NCI-H82 treated with DMSO at 0.1 percent for 48 hours (cell line): ENCODE data around the gene SMOC2.
"Not testable (repeated sequence)": the region's sequence is repeated elsewhere in the genome, so short reads cannot be mapped to it uniquely, and the experiment has no call there.

Experiments used
- DNase-seq: peaks from one replicate; lab custom pipeline; 2025; ENCODE audit not compliant: unreplicated experiment; lab: John Stamatoyannopoulos, UW

The SMOC2 gene

DNA sequence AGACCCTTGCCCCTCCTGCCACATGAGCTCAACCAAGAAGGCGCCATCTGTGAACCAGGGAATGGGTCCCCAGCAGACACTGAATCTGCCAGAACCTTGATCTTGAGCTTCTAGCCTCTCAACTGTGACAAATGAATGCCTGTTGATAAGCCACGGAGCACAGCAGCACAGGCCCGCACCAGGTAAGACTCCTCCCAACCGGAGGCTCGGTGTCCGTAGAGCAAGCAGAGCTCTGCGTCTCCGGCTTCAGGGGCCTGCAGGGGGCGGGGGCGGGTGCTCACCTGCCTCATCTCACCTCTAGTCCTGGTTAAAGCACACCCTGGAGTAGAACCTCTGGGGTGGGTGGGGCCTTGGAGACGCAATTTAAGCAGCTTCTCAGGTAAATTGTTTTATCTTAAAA lies 122.7 kb downstream of the SMOC2 start:
- DNase-seq, result no peak

DNA sequence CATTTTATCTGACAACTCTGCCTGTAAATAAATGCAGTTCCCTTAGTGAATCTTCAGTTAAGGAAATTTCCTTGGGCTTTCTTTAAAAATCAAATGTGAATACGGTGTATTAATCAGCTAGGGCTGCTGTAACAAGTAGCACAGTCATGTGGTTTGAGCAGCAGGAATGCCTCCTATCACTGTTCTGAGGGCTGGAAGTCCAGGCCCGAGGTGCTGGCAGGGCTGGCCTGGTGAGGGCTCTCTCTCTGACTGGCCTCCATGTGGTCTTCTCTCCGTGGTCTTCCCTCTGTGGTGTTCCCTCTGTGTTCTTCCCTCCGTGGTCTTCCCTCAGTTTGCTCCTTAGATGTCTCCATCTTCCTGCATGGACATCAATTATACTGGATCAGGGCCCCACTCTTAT lies 124.1 kb downstream of the SMOC2 start:
- DNase-seq, result no peak

DNA sequence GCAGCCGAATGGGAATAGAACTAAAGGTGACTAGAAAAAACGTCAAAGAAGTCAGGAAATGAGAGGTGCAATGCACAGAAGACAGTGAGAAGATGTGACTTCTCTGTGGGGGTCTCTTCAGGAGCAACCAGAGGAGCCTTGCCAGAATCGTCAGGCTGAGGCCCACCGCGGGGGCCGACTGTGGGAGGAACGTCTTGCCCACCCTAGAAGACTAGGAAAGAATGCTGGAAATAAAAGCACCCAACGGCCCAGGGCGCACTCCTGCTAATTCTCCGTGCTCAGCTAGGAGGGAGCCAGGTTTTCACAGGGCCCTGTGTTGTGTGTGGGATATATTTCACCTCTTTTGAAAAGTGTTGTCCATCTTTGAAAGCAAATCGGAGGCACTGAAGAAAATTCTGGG lies 129.2 kb downstream of the SMOC2 start:
- DNase-seq, result no peak

DNA sequence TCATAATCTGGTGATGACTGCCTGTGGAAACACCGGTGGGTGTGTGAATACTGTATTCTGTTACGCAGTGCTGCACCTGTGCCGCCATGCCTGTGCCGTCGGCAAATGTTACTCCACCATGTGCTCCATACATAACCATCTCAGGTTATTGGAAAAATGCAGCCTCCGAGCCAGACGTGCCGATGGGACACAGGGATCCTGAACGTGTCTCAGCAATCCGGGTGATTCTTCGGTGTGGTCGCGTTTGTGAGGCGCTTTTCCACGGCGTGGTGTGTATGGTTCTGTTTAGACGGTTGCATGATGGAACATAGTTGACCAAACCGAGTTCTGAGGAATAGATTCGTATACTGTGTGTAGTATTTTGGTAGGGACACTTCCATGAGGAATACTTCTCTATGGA lies 130.3 kb downstream of the SMOC2 start:
- DNase-seq, result no peak

DNA sequence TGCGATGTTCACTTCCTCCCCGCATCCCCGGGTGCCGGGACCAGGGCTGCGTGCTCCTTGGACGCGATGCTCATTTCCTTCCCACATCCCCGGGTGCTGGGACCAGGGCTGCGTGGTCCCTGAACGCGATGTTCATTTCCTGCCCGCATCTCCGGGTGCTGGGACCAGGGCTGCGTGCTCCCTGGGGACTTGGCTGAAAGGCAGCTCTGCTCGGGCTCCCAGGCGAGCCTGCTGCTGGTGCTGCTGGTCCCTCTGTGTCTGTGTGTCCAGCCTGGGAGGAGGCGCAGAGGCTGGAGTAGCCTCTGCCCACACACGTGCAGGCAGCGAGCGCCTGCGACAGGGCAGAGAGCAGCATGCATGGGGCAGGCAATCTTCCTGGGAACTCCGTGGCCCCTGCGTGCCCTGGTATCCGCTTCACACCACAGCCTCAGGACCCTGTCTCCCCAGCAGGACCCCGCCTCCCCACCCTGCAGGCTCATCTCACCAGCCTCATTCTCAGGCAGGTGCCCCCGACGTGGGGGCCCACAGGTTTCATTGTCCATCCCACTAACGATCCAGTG lies 132.4 kb downstream of the SMOC2 start:
- DNase-seq, result not testable (repeated sequence)

DNA sequence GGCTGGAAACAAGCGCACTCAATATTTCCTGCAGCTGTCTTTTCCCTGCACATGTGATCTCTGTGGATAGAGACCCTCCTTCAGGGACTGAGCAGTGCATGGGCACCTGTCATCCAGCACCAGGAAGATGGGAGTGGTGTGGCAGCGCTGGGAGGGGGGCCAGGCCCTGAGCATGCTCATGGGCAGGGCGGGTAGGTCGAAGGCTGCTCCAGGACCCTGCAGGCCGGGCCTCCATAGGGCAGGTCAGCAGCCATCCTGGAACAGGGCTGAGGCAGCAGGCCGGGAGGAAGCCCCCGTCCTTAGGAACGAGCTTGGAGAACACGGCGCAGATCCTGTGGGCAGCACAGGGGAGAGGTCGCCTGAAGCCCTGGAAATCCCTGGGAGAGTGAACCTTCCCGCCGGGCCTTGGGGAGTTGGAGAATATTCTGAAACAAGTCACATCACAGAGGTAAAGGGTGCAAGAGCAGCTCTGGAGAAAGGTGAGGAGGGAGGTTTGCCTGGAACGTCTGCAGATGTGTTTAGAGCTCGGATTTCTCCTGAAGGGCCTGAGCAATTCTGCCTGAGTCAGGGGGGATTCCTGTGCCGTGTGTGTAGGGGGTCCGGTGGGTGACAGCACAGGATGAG lies 133.2 kb downstream of the SMOC2 start:
- no peak for DNase-seq

DNA sequence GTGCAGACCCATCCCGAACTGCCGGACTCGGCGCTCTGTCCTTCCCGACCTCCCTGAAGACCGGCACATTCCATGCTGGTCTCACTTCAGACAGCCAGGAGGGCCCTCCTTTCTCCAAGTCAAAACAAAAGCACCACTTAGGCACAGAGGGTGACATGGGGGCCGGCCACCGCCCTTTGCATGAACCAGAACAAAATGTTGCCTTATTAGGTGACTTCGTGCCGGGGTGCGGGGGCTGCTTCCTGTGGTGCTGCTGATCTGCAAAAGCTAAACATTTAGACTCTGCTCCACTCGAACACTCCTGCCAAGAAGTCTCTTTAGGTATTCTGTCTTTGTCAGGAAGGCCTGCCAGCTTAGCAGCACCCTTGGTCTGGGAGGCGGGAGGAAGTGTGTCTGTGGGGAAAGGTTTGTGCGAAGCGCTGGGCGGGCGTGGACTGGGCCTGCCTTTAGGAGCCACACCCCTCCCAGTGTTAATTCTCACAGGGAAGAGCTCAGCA lies 133.8 kb downstream of the SMOC2 start:
- no peak for DNase-seq

DNA sequence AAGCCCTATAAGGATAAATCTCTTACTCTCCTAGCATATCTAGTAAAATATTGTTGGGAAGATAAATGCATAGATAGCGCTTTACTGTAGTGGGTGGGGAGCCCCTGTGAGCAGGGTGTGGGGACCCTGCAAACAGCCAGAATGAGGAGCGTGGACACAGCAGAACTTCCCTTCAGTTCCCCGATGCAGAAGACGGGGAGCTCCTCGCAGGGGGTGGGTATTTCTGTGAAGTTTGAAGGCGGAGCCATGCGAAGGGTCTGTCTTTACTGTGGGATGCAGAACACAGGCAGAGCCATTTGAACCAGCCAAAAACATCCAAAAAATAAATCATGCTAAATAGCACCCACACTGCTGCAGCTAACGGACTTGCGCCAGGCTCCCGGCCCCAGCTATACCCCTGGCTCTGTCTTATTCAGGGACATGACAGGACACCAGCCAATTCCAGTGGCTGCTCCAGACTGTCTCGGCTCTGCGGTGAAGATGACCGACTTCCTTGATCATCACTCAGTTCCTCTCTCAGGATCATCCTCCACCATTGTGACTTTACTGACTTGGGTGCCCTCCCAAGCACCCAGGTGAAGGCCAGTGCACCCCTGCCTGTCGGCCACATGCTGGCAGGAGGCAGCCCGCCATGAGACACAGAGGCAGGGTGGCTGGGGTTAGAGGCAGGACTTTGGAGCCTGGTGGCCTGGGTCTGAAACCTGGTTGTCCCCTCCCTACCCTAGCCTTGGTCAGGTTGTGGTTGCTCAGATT lies 134.5 kb downstream of the SMOC2 start:
- DNase-seq, result no peak

DNA sequence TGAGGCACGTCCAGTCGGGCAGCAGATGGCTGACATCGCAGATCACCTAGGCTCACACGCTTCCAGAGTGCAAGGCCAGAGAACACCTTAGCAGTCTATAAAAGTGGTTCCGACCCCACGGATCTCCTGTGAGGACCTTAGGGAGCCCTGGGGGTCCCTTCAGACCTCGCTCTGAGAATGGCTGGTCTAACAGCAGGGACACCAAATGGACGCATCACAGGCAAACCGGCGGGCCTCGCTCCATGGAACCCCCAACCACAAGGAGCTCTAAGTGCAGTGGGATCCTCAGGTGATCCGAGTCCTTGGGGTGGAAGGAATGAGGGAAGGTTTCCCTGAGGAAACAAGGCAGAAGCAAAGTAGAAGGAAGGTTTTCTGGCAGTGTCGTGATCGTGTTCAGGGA lies 135.4 kb downstream of the SMOC2 start:
- DNase-seq, result no peak

DNA sequence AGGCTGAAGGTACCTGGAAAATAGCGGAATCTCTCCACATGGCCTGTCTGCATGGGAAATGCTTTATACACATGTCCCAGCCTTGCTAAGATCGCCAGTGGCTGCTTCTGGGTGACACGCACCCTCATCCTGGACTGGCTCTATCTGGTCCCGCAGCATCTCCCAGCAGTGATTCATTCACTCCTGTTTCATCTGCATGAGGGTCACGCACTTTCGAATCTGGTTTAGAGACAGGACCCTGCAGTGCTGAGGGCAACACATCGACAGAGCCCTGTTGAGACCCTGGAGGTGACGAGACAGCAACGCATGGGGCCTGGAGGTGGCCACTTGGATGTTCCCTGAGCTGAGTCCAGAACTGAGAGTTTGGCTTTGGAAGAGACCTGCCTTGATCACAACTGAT lies 136.5 kb downstream of the SMOC2 start:
- DNase-seq, result no peak

DNA sequence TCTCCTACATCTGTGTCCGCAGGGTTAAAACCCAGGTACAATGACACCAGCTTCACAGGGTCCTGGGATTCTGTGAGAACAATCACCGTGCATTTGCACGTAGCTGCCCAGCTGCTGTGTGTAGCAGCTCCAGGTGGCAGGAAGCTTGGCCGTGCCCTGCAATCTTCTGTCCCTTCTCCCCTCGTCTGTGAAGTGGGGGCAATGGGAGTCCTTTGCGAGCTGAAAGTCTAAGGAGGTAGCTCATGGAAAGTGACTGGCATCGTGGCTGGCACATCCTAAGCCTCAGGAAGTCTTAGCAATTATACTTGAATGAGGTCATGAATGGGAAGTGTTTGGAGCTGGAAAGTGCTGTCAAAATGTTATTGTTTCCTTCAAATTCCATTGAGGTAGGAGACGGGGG lies 137.1 kb downstream of the SMOC2 start:
- DNase-seq, result no peak

DNA sequence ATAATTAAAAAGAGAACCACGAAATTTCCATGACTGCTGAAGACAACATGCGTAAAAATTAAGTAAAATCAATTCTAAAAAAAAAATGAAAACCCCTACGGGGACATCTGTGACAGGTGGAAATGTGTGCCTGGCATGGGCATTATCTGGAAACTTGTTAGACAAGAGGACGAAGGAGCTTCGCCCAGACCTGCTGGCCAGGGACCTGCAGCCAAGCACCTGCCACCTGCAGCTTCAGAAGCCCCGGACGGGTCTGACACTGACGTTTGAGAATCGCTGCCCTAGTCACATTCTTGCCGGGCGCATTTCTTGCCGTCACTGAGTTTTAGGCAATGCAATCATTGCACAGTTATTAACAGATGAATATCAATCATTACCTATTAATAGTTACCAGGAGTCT lies 140.3 kb downstream of the SMOC2 start:
- no peak for DNase-seq

DNA sequence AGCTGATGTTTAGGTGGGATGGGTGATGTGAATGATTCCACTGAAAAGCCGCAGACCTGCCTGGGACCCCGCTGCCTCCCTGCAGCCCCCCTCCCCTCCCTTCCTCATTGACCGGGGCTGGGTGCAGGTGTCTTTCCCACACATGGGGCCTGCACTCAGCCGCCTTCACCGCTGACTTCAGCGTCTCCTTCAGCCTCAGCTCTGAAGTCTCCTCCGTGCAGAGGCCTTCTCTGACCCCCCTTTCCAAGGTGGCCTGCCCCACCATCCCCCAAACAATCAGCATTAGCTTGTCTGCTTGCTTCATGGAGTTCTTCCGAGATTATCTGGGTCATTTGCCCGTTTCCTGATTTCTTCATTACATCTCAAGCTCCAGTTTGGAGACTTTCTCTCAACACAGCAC lies 140.7 kb downstream of the SMOC2 start:
- no peak for DNase-seq

DNA sequence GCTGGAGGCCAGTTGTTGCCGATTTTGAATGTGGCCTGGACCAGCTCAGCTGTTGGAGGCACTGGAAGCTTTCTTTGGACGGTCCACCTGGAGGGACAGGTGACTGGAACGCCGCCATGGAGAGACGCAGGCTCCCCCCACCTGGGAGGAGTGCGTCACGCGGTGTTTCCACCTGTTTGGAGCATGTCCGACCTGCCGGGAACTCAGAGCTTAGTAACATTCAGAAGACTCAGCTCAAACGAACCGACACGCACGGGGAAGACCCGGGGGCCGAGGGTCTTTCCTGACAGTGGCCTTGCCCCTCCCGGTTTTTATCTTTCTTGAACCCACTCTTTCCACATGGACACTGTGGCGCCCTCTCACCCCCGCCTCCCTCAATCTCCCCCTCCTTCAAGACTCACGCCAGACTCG lies 141.6 kb downstream of the SMOC2 start:
- no peak for DNase-seq

DNA sequence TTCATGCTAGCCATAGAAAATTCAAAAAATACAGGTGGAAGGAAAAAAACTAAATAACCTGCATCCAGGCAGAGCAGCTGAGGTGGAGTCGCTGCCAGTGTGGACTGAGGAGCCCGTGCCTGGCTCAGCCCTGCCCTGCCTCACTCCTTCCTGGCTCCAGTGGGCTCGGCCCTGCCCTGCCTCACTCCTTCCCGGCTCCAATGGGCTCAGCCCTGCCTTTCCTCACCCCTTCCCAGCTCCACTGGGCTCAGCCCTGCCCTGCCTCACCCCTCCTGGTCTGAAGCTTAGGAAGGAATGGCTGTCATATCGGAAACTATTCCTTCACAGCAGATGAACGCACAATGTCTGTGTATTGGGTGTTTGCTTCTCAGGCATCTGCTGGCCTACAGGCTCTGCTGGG lies 142.1 kb downstream of the SMOC2 start:
- no peak for DNase-seq

DNA sequence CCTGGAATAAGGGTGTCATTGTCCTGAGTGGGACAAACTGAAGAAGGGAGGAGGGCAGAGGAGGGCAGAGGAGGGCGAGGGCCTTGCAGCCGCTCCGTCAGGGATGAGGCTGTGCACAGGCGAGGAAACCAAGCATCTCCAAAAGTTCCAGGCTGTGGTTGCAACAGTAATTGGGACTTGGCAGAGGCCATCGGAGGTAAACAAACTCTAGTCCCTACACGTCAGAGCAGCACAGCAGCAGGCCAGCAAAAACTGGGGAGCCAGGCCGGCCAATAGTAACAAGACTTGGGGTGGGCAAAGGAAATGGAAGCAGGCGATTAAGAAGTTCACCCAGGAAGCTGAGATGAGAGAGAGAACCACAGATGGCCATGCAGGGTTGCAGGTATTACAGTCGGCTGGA lies 142.8 kb downstream of the SMOC2 start:
- no peak for DNase-seq

DNA sequence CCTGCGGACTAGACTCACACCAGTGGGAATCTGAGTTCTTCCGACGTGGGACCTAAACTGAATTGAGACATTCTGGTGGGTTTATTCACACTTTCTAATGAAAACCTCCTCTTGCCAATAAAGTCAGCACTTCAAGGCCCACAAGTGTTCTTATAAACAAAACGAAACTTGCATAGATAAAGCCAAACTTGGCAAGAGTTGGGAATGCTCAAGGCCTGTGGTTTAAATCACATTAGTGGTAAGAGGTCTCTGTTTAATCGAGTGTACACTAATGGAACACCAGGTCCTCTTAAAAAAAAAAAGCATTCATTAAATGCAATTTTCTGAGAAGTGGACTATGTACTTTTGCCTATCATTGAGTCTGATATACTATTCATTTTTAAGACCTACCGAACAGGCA lies 143.3 kb downstream of the SMOC2 start:
- no peak for DNase-seq

DNA sequence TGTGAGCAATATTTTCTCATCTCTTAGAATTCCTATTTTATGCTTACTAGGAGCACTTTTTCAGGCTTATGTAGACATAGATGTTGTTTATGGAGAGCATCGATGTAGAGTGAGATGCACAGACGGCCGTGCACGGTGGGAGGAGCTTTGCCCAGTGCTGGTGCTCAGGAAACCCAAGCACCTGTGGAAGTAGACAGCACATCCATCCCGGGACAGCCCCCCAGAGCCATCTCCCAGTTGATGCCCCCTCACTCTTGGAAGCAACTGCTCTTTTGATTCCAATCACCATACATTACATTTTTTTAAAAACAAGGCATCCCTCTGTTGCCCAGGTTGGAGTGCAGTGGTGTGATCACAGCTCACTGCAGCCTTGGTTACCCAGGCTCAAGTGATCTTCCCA lies 143.7 kb downstream of the SMOC2 start:
- DNase-seq, result no peak

DNA sequence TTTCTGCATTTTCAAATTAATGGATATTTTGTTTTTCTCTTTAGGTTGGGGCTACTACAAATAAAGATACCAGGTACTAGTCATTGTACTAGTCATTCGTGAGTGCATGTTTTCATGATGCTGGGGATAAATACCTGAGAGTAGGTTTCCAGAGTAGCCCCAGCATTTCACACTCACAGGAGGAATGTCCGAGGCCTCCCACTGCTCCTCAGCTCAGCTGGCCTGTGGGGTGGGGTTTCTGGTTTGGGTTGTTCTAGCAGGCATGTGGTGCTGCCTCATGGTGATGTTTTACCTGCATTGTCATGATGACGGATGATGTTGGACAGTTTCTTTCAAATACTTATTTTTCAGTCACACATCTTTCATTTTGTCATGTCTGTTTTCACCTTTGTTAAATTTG lies 144.5 kb downstream of the SMOC2 start:
- DNase-seq, result no peak

DNA sequence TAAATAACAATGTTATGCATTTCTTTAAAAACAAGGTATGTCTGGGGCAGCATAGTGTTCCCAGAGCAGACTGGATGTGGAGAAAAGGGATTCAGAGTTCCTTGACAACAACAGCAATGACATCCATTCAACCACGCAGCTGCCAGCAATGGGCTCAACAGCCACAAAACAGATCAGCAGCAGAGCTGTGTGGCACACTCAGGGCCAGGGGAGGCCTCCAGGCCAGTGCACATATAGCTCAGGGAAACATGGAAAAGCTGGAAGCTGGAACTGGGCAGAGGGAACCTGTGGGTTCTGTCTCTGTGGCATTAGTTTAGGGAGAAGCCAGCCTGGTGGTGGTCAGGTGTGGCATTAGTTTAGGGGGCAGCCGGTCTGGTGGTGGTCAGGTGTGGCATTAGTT lies 148.3 kb downstream of the SMOC2 start:
- no peak for DNase-seq

DNA sequence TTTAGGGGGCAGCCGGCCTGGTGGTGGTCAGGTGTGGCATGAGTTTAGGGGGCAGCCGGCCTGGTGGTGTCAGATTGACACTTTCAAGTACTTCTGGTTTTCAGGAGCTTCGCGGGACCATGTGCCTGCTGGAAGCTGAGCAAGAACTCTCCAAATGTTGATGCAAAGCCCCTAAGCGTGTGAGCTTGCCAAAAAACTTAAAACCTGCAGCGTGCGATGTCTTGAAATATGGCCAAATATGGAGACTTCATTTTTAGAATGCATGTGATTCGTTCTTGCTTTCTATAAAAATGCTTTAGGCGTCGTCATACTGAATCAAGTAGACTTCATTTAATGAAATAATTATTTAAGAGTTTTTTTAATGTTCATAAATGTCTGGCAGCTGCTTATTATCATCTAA lies 149.4 kb downstream of the SMOC2 start:
- no peak for DNase-seq

DNA sequence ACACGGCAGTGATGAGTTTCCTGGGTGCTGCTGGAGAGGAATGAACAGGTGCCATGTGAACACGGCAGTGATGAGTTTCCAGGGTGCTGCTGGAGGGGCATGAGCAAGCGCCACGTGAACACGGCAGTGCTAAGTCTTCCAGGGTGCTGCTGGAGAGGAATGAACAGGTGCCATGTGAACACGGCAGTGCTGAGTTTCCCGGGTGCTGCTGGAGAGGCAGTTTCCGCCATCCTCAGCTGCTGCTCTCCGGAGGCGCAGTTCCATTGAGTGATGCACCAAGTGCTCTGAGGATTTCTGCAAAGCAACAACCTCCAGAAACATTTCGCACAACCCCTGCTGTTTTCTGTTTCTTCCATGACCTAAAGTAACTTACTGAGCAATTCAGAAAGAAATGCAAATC lies 155.4 kb downstream of the SMOC2 start:
- DNase-seq, result no peak

DNA sequence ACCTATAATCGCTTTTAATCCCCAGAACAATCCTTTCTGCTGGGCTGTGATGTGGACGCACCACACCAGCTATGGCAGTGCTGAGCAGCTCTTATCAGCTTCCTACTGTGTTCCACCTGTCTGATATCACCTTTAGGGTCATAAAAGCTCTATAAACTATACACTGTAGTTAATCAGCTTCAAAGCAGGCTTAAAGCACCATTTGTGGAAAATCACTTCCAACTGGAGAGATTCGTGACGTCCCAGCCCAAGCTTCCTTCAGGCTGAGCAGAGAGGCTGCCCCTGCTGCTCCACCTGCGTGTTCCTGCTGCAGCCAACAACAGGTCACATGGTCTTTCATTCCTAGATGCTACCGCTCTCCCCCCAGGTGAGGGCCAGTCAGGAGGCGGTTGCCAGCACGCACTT lies 156.5 kb downstream of the SMOC2 start:
- no peak for DNase-seq
